Stimulated activated CD8-positive, alpha-beta memory T cell treated with anti-CD3 and anti-CD28 coated beads, Interleukin-7, amount 100 ng/mL, for 48 hours (primary cell): Measurements from ENCODE around the gene CDK5R1.

Experiments used
- DNase-seq, 2 donors: peaks; one replicate each; pipeline ENCODE4 v3.0.0-alpha.2; 2020; ENCODE audit warnings: low read depth in 1 of 2; ENCODE audit errors: extremely low read depth in 1 of 2

The CDK5R1 gene

DNA sequence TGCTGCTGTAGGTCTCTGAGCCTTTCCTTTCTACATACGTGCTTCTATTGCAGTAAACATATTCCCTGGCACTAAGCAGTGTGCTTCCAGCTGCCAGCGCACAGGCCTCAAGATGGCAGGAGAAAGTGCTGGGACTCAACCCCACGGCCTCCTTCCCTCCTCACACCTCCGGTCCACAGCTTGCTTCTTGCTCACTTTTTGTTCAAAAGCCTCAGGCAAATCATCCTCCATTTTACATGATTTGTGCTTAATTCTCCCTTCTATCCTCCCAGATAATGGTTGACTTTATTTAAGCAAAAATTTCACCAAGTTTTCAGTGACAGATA lies 5.4 kb downstream of the CDK5R1 start:
- DNase-seq: no peak

DNA sequence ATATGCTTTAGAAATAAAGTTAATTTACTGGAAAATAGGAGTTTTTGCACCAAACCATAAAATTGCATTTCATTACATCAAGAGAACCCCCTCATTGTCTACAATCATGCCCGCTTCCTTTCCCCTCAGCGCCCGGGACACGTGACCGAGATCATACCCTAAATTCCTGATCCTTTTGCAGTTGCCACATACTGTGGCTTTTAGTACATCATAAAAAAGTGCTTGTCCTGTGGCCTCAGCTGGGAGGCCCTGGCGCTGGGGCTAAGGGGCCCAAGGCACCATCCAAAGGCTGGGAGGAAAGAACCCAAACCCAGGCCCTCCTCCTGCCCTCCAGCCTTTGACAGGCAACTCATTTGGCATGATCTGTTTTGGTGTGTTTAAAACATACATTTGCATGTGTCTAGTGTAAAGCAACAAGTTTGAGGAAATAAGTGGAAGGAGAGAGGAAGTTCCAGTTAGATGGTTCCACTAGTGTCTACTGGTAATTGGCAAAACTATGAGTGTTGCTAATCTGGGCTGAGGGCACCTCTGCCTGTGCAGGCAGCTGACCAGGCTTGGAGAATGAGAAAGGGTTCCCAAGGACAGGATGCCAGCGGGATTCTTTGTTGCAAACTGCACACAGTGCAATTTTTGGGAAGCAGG lies 6.0 kb downstream of the CDK5R1 start:
- DNase-seq: no peak

DNA sequence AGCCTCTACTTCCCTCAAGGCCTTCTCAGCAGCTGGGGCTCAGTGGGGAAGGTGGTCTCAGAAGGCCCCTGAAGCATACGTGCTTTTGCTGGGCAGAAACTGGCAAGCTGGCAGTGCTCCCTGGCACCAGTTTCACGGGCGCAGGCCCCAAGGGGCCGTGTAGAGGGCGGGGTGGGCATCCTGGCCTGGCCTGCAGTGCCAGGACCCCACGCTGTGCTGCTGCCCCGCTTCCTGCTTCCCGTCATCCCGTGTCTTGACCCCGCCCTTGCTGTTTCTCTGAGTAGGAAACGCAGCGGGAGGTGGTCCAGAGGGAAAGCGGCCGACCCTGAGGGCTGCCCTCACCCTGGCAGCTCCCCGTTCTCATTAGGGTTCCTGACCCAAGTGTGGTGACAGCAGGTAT lies 6.8 kb downstream of the CDK5R1 start:
- DNase-seq: no peak

DNA sequence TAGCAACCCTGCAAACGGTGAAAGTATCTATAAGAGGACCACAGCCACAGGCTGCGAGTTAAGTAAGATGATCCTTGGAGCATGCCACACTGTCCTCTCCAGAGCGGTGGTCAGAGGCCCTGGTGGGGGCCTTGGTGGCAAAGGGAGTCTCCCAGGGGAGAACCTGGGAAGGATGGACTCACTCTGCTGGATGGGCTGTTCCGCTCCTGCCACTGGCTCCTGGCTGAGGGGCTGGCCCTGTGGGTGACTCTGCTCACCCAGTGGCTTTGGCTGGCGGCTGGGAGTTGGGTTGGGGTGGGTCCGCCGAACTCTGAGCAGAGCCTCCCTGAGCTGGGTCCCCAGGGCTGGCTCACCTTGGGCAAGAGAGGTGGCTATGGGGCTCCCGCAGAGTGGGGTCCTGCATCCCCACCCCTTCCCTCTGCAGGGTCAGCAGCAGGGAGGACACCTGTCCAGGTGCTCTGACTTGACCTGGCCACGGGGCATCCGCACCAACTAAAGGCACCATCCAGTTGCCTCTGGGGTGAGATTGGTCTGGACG lies 7.3 kb downstream of the CDK5R1 start:
- no peak for DNase-seq

DNA sequence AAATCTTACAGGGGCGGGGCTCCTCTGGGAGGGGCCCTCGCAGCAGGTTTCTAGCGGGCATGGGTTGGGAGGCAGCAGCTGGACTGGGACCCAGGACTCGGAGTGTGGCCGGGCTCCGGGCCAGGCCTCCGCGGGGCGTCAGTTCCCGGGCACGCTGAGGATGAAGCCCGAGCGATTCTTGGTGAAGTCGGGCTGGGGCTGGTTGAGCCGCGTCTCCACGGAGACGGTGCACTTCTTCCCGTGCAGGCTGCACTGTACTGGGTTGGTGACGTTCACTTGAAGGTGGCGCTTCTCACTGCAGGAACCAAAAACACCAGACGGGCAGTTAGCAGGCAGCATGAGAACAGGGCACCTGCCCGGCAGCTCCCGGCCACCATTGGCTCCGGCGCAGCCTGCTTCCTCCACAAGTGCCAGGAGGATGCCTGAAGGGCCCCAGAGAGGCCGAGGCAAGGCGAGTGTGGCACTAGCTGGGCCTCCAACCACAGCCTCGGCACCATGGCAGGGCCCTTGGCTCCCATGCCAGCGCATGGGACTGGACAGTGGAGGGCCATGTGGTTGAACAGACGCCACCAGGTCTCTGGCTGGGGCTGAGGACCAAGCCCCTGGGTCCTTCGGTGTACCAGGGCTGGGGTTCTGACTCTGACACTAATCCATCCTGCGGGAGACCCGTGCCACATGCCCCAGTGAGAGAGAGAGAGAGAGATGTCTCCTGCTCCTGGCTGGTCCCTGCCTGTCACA lies 8.0 kb downstream of the CDK5R1 start:
- DNase-seq: no peak

DNA sequence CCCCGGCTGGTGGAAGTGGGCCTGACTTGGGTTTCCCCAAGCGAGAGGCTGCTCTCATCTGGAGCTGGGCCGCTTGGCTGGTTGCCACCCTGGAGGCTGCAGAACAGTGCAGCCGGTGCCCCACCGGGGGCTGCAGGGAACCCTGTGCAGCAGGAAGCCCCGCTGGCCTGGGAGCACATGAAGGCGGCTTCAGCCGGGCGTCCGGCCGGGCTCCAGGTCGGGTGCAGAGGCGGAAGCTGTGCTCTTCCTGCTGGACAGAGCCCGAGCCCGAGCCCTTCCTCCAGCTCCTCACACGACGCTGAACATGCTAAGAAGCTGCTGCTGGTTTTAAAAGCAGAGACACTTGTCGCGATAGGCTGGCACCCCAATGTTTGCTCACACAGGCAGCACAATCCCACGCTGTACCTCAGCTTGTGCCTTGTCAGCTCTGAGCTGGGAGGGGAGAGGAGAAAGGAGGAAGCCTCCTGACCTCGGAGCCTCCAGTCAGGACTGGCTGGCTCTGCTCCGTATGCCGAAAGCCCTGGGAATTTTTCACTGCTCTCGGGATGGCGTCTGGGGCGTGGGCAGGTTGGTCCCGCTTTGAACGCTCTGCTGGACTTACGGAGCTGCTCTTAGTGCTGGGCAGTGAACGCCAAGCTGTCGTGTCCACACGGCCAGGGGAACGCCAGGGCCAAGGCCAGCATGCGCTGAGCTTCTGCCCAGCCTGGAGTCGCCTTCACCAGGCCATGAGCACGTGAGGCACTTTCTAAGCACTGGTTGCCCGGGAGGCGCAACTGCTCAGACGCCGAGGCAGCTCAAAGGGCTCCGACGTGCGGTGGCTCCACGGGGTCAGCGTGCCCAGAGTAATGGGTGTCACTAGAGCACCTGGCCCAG lies 8.8 kb downstream of the CDK5R1 start:
- no peak for DNase-seq

DNA sequence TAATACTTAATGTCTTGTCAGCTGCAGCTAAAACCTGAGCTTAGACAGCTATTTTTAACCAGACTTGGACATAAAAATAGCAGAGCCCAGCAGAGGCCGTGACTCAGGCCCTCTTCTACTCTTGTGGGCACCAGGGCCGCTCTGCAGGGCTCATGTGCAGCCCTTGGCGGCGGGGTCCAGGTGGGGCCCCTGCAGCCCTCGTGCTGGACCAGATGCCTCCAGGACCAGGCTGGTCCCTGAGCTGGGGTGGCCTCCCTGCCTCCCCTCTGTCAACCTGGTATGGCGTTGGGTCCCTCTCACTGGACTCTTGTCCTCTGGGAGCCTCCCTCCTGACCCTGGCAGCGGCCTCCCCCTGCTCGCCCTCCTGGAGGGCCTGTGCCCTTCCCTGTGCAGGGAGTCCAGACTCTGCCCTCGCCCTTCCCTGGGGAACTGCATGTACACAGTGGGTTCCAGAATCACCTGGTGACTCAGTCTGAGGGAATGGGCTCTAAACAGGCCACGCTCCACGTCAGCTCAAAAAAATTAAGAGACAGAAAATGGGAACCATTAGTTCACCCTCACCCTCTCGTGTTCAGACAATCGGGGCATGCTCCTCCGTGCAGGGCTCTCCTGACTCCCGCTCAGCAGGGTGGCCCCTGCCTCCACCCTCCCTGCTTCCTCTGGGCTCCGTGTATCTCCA lies 9.7 kb downstream of the CDK5R1 start:
- no peak for DNase-seq

DNA sequence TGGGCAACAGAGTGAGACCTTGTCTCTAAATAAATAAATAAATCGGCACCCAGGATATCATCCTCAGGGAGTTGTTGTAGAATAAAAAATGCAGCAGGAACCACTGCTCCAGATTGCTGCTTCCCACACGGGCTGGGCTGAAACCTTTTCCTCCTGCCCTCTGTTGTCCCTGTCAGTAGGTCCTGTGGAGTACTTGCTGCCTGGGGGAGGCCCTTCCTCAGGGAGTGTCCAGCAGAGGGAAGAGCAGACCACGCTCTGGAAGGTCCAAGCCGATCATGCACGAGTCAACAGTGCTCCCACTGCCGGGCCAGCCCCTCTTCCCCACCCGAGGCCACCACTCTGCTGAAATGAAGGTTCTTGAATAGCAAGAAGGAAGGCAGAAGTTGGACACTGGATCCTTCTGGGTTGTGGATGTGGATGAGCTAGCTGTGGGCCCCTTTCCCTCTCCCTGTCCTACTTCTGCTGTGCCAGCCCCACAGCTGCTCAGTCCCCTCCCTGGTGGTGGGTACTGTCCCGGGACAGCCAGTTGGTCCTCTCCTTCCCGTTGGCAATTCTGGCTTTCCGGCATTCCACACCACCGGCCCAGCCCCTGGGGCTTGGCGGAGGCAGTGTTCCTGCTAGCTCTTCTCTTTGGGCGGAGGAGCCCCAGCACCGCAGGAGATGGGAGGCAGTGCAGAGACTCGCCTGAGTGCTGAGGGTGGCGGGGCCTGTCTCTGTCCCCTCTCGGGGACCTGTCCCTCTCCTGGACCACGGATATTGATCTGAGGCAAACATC lies 10.8 kb downstream of the CDK5R1 start:
- no peak for DNase-seq

DNA sequence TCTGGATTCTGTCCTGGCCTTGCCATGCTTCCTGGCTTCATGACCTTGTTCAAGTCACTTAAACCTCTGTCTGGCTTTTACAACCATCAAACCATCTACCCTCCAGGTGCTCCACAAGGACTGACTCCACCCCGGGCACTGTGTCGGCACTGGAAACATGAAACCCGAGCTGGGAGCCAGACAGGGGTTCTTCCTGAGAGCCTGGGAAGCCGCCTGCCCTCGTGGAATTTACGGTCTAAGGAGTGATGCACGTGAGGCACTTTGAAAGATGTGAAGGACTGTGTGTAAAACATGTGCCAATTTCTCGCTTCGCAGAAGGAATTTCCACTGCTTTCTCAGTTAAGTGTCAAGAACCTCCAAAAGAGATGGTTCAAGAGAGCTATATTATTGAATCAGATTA lies 11.6 kb downstream of the CDK5R1 start:
- DNase-seq: no peak

DNA sequence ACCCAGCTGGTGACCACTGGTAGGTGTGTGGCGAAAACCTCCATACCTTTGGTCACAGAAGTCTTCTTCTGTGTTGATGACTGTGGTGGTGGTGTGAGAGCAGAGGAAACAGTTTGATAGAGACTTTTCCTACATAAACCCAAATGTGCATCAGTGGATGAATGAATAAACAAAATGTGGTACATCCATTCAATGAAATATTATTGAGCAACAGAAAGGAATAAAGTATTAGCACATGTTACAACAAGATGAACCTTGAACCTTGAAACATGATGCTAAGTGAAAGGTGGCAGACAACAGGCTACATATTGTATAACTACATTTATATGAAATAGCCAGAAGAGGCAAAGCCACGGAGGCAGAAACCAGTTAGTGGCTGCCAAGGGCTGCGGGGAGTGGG lies 15.2 kb downstream of the CDK5R1 start:
- DNase-seq: no peak

DNA sequence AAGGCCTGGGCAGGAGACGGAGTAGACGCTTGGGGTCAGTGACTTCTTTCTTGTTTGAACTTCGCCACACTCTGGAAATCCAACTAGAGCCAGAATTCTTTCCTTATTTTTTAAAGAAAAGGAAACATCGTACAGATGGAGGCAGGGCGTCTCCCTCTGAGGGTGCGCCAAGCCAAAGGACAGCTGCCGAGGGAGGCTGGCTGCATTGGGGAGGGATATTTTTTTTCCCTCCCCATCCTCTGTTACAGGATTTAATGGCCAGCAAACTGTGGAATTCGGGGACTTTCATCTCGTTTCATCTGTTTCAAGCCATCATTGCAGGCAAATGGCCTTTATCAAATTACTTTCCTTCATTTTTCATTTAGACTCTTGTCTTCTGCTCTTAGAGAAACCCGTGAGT lies 15.9 kb downstream of the CDK5R1 start:
- no peak for DNase-seq

DNA sequence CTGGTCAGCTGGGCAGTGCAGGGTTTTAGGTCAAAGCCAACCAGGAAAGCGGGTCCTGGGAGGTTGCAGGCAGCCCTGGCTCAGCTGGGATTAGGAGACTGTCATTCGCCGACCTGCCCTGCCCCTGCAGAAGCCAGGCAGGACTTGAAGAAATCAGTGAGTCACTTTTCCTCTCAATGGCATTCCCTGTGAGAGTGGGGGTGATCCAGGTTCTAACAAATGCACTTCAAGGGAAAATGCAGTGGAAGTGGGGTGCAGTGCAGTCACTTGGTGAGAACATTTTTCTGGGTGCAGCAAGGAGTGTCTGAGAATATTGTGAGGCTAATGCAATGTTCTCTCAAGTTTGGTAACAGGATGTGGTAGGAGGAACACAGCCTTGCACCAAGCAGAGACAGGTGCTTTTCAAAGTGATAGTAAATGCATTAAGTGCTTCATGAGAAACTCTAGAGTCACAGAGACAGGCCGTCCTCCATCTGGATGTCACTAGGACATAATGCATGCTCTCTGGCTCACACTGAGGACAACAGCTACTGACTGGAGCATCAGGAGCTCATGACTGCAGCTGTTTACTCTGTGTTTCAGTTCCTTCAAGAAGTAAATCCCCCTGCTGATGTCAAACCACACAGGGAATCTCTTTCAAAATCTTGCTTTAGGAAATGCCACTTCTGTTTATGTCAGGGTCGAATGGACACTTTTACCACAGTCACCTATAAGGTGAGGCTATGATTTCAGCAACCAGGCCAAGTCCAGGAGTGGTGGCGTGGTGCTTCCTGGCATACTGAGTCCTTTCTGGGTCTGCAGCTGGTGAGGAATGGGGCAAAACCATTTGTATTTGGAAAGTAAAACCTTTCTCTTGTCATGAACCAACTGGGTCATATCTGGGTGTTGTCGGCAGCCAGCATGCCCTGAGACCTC lies 16.7 kb downstream of the CDK5R1 start:
- DNase-seq: no peak

DNA sequence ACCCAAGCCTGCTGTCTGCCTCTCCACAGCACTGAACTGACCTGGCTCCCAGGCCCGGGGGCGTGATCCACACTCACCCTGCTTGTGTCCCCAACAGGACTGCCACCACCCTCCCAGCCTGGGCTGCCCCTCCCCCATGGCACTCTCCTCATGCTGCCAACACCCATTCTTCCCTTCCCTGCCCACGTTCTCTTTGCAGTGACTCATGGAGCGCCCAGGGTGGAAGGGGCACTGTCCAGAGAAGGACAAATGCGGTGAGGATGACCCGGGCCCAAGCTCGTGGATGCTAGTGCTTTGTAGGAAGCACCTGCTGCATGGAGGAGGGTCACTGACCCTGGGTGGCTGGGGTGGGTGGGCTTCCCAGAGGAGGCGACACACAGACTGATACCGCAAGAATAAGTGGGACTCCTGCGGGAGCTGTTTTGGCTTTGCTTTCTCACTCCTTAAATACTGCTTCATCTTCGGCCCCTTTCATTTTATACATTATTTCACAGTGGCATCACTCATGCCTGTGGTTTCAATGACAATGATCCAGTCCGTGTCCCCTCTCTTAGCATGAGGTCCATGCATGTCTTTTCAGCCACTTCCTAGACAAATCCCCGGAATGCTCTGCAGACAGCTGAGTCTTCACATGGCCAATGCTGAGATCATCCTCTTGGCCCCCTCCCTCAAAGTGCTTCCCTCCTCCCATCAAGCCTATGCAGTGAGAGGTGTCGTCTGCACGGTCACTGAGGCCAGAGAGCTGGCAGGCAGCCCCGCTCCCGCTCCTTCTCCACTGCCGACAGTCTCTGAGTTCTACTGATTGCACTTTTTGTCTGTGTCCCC lies 17.6 kb downstream of the CDK5R1 start:
- DNase-seq: no peak

DNA sequence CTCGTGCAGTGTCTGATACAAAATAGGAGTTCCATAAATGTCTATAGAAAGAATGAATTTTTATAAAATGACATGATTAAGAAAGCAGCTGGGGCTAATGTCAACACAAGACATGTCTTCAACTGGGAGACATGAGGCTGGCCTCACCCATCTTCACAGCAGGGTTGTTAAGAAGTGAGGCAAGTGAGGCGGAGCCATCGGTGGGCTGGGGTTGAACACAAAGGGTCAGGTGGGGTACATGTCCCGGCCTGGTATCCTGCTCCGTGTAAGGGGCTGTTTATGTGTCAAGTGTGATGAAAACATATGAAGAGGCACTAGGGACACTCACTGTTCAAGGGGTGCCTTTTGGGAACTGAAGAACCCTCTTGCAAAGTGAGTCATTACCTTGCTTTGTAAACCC lies 22.1 kb downstream of the CDK5R1 start:
- no peak for DNase-seq

DNA sequence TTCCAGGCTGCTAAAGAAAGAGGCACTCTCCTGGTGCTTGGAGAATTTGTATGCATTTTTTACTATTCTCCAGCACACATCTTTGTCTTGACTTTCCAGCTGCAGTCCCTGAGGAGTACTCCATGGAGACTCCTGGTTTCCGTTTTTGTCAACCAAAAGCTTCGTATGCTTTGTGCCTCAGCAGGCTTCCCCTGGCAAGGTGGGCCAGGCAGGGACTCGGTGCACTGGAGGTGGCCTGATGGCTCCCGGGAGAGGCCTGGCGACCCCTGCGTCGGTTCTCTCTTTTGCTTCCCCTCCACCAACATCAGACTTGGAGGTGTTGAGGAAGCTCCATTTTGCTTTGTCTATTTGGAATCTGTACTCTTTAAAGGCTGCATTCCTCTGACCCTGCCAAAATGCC lies 23.7 kb downstream of the CDK5R1 start:
- no peak for DNase-seq

DNA sequence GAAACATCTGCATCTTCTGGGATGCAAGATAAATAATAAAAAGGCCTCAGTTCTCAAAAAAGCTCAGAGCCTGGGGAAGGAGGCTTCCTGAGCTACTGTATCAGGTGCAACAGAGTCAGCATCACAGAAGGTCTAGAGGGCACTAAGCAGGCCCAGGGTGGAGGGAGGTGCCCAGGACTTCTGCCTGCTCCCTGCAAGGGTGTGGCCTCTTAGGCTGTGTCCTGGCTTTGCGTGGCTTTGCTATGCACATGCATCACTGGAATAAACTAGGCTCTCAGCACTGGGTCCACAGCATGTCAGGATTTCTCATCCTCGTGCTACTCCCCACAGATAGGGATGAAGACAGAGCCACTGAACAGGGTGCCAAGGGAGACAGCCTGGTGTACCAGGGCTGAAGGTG lies 25.5 kb downstream of the CDK5R1 start:
- DNase-seq: no peak

DNA sequence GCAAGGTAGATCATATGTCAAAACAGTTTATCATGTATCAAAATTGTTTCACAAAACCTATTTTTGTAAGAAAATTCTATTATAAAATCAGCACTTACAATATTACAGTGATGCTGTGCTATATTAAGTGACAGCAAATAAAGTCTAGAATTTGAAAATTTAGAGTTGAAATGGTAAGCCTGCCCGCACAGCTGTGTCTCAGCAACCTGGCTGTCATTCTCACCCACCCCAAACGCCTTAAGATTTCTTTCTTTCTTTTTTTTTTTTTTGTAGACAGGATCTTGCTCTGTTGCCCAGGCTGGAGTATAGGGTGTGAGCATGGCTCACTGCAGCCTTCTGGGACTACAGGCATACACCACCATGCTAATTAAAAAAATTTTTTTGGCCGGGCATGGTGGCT lies 26.8 kb downstream of the CDK5R1 start:
- no peak for DNase-seq

DNA sequence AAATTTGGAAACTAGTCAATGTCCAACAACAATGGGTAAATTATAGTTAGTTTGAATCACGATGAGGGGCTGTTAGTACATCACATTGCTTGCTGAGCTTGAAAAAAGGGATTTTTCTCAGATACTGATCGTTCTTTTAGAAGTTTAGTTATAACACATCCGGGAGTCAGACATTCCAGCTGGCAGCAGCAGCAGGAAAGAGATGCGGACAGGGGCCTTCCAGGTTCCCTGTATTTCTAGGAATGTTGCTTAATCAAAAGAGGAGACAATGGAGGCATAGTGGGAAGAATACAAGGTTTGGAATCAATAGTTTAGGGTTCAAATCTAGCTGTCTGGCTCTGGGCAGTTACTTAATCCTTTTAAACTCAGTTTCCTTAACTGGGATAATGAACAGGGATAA lies 27.8 kb downstream of the CDK5R1 start:
- DNase-seq: no peak
